ENCODE measurements around the gene CNMD.

DNA sequence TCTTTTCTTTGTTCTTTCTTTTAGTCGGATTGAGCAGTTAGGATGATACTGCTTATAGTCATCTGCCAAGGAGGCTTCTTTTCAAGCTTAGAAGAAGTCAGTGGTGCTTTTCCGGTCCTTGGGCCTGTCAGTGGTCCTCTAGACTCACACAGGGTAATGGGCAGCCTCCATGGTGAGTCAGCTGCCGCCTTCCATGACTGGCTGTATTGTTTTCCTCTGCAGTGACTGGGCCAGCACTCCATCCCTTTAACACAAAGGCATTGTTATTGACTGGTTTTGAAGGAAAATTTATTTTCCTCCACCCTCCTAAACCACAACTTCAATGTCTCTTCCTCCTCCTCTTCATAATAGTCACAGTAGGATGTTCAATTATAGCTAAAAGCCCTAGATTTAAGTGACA, 47.1 kb upstream of the CNMD start:
- TF ChIP-seq, protein P1, sequence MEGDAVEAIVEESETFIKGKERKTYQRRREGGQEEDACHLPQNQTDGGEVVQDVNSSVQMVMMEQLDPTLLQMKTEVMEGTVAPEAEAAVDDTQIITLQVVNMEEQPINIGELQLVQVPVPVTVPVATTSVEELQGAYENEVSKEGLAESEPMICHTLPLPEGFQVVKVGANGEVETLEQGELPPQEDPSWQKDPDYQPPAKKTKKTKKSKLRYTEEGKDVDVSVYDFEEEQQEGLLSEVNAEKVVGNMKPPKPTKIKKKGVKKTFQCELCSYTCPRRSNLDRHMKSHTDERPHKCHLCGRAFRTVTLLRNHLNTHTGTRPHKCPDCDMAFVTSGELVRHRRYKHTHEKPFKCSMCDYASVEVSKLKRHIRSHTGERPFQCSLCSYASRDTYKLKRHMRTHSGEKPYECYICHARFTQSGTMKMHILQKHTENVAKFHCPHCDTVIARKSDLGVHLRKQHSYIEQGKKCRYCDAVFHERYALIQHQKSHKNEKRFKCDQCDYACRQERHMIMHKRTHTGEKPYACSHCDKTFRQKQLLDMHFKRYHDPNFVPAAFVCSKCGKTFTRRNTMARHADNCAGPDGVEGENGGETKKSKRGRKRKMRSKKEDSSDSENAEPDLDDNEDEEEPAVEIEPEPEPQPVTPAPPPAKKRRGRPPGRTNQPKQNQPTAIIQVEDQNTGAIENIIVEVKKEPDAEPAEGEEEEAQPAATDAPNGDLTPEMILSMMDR (IDR thresholded peaks at IDR 0.05), result no peak
- TF ChIP-seq POLR2A (IDR thresholded peaks at IDR 0.05) (no peak), POLR2AphosphoS5 (IDR thresholded peaks at IDR 0.05) (no peak), EP300 (IDR thresholded peaks at IDR 0.05) (no peak)
